K562 (cell line): ENCODE data around the gene HLA-DPA1. TPM values are rescaled to one million over a fixed set of nuclear protein-coding genes. Genes with fewer than 3 reads are reported as not detected.
"Not testable (repeated sequence)": the region's sequence is repeated elsewhere in the genome, so short reads cannot be mapped to it uniquely, and the experiment has no call there.

Source experiments
- ATAC-seq: fragments of 200-7000 bp; cut with Tn5 transposase; 3 replicates; pipeline ENCODE4 v1.9.1; 2020; ENCODE audit warnings: moderate library complexity
- BruUV-seq: library from RNA; stranded (reverse); fragments of 400-500 nt; replicated peaks from 2 replicates; lab custom pipeline; 2021; lab: Mats Ljungman, UMichigan
- CTCF ChIA-PET: fragments of 300-600 bp; formaldehyde crosslinking; extraction: SDS; loops from one replicate; lab custom pipeline; 2021; ENCODE audit warnings: low intra/inter-chr PET ratio; lab: Yijun Ruan, JAX
- POLR2A ChIA-PET: fragments of 300-600, 350-650 bp; sonication (Branson Sonifier 250); formaldehyde crosslinking; extraction: SDS; loops from one replicate; lab custom pipeline; 2021; ENCODE audit warnings: antibody characterized with exemption, inconsistent platforms; lab: Yijun Ruan, JAX
- DNase-seq, 4 experiments: peaks; one replicate each; pipeline versions ENCODE4 v3.0.0 to v3.0.0-alpha.2; 2011 to 2018; ENCODE audit warnings: low spot score in 3 of 4, mixed read lengths in 3 of 4; ENCODE audit errors: extremely low read depth in 1 of 4
- FAIRE-seq: peaks from 2 replicates; lab custom pipeline; 2011; peaks lifted over from hg19 to GRCh38; lab: Jason Lieb, UNC
- H2AFZ ChIP-seq: 2 replicates; pipeline ENCODE4 v1.6.0; 2011; ENCODE audit warnings: low read depth, low read length, control low read depth, inconsistent platforms
- H3K27ac ChIP-seq: fragments of 200-600 bp; 3 replicates; pipeline ENCODE4 v1.8.0; 2011; ENCODE audit warnings: low read depth, mild to moderate bottlenecking, control low read depth, inconsistent platforms, low read length, moderate library complexity, mixed read lengths; ENCODE audit errors: extremely low read depth
- H3K27me3 ChIP-seq, 2 experiments: fragments of 300-600 bp in 1 of 2; 2 replicates in 1 of 2; 3 replicates in 1 of 2; pipeline versions ENCODE4 v1.6.0 to v1.8.0; 2011; ENCODE audit warnings: inconsistent platforms in 2 of 2, low read length in 2 of 2, mild to moderate bottlenecking in 1 of 2, mixed read lengths in 1 of 2, moderate library complexity in 1 of 2; ENCODE audit not compliant: control insufficient read depth in 2 of 2, insufficient read depth in 2 of 2
- H3K36me3 ChIP-seq: fragments of 300-600 bp; 3 replicates; pipeline ENCODE4 v1.8.0; 2011; ENCODE audit warnings: mild to moderate bottlenecking, low read length, inconsistent platforms; ENCODE audit not compliant: control insufficient read depth, insufficient read depth
- H3K4me1 ChIP-seq, 2 experiments: fragments of 200-600 bp in 1 of 2; replicated peaks in 1 of 2; 2 replicates in 1 of 2; 3 replicates in 1 of 2; pipeline versions ENCODE4 v1.5.1 to v1.8.0; 2011; ENCODE audit warnings: inconsistent platforms in 2 of 2, low read length in 2 of 2, mild to moderate bottlenecking in 1 of 2, mixed read lengths in 1 of 2, moderate library complexity in 1 of 2; ENCODE audit not compliant: control insufficient read depth in 2 of 2, insufficient read depth in 2 of 2
- H3K4me2 ChIP-seq: 2 replicates; pipeline ENCODE4 v1.6.1; 2011; ENCODE audit warnings: low read length, control low read depth, inconsistent platforms, mixed read lengths; ENCODE audit not compliant: insufficient read depth
- H3K4me3 ChIP-seq: fragments of 200-600 bp; sonication (generic), shearing (Covaris generic); 2 replicates; pipeline ENCODE4 v1.5.1; 2016; ENCODE audit warnings: control low read depth, inconsistent platforms
- H3K79me2 ChIP-seq: fragments of 200-600 bp; 3 replicates; pipeline ENCODE4 v1.8.0; 2011; ENCODE audit warnings: low read length, inconsistent platforms; ENCODE audit not compliant: control insufficient read depth, insufficient read depth
- H3K9ac ChIP-seq, 2 experiments: 2 replicates each; pipeline versions ENCODE4 v1.6.0 to v1.6.1; 2011; ENCODE audit warnings: low read depth in 2 of 2, low read length in 2 of 2, control low read depth in 1 of 2, inconsistent platforms in 1 of 2, mild to moderate bottlenecking in 1 of 2, mixed read lengths in 1 of 2; ENCODE audit not compliant: insufficient read depth in 1 of 2
- H3K9me1 ChIP-seq: one replicate; pipeline ENCODE4 v1.6.0; 2011; ENCODE audit warnings: inconsistent platforms, mild to moderate bottlenecking, low read length, moderate library complexity; ENCODE audit not compliant: control insufficient read depth, insufficient read depth
- H3K9me3 ChIP-seq: replicated peaks from 2 replicates; pipeline ENCODE4 v1.5.1; 2011; ENCODE audit warnings: low read depth, low read length, inconsistent platforms; ENCODE audit not compliant: control insufficient read depth, insufficient read depth
- H4K20me1 ChIP-seq: replicated peaks from 2 replicates; pipeline ENCODE4 v1.6.1; 2011; ENCODE audit warnings: low read length, inconsistent platforms, mixed read lengths; ENCODE audit not compliant: control insufficient read depth, insufficient read depth
- IRF2 ChIP-seq: sonication (generic); formaldehyde crosslinking; IDR thresholded peaks from 2 replicates; pipeline ENCODE4 v1.8.1; 2022; ENCODE audit warnings: mild to moderate bottlenecking, missing genetic modification reagents
- JUND ChIP-seq, 2 experiments: IDR thresholded peaks; 2 replicates in 1 of 2; 3 replicates in 1 of 2; pipeline ENCODE4 v1.6.1; 2011; ENCODE audit warnings: borderline replicate concordance in 2 of 2, low read depth in 2 of 2, low read length in 2 of 2, improper control_type of control experiment in 1 of 2, missing biosample characterization in 1 of 2, missing genetic modification characterization in 1 of 2, missing genetic modification reagents in 1 of 2
- TEAD2 ChIP-seq: fragments of 450-650 bp; IDR thresholded peaks from 2 replicates; pipeline ENCODE4 v1.6.1; 2016; ENCODE audit warnings: missing genetic modification characterization, control low read depth, missing compliant biosample characterization
- WGBS: fragments of 100-300 bp; shearing (Covaris generic); methylation state at CpG from one replicate; pipeline ENCODE4 v1.1.6; 2016; ENCODE audit warnings: low coverage, mixed read lengths; ENCODE audit not compliant: insufficient coverage; ENCODE audit errors: missing lambda C conversion rate; 5-methylcytosine and 5-hydroxymethylcytosine counted together
- in situ Hi-C: fragments of 300-500 bp; cut with MboI; formaldehyde crosslinking; loops from 4 replicates; pipeline ENCODE4 v1.15.0; 2018; ENCODE audit warnings: inconsistent platforms, mixed read lengths
- intact Hi-C: fragments of 100-400 bp; cut with micrococcal nuclease; formaldehyde crosslinking; loops from 2 replicates; pipeline ENCODE4 v1.14.2; 2022
- polyA plus RNA-seq, 8 experiments: library from polyadenylated mRNA; depleted of rRNA in 4 of 8; stranded (reverse) in 5 of 8; unstranded in 3 of 8; fragments of >200 nt; fragmentation: Nextera tagmentation in 2 of 8; fragmentation: Illumina TruSeq in 1 of 8; extraction: Ambion mirVana in 2 of 8; extraction: Trizol in 1 of 8; gene quantifications; 2 replicates each; pipeline versions ENCODE4 v1.2.1 to v1.2.3, GENCODE V29; 2011 to 2014; ENCODE audit warnings: inconsistent platforms in 1 of 8, missing spikeins in 1 of 8
- total RNA-seq, 7 experiments: library from RNA; depleted of rRNA in 6 of 7; stranded (reverse); fragments of >200 nt in 6 of 7; fragmentation: Illumina TruSeq in 2 of 7; extraction: Trizol in 2 of 7; gene quantifications; 2 replicates each; pipeline versions ENCODE4 v1.2.1 to v1.2.3, GENCODE V29; 2011 to 2021; ENCODE audit warnings: low replicate concordance in 1 of 7
- TF ChIP-seq, protein P1 (sequence below): sonication (generic); formaldehyde crosslinking; IDR thresholded peaks from 2 replicates; pipeline ENCODE4 v1.8.1; 2022; ENCODE audit warnings: missing genetic modification reagents

HLA-DPA1 gene
- total and polyA plus RNA-seq, 9 of the 15 experiments (the other 6 are each of a cell fraction or from before 2014, with no cell fraction given), result 0.23 to 0.93 (median 0.55) TPM

DNA sequence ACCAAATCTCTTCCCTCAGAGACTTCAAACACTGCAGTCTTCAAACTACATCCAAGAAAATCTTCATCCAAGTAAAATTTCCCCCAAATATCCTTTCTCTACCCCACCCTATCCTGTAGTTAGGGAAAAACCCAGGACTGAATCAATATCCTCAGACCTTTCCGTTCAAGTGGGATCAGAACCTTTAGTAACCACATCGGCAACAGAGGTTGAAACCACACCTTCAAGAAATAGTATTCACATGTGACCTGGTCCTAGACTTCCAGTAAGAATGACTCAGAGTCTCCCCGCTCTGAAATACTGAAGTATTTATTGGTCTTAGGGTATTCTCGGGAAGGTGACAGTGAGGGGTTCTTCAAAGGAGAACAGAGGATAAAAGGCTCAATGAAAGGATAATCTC, 8.7 kb downstream of the HLA-DPA1 start (continued):
- TF ChIP-seq, protein P1, sequence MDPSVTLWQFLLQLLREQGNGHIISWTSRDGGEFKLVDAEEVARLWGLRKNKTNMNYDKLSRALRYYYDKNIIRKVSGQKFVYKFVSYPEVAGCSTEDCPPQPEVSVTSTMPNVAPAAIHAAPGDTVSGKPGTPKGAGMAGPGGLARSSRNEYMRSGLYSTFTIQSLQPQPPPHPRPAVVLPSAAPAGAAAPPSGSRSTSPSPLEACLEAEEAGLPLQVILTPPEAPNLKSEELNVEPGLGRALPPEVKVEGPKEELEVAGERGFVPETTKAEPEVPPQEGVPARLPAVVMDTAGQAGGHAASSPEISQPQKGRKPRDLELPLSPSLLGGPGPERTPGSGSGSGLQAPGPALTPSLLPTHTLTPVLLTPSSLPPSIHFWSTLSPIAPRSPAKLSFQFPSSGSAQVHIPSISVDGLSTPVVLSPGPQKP (CRISPR knock-in tag), result no peak
- TF ChIP-seq IRF2 (CRISPR knock-in tag) (no peak), TEAD2 (tag) (no peak), JUND (IDR thresholded peaks at IDR 0.05; ENCODE audit: borderline replicate concordance, low read depth, low read length) (no peak), JUND (tag; IDR thresholded peaks at IDR 0.05; ENCODE audit: borderline replicate concordance, low read depth, low read length) (no peak)

DNA sequence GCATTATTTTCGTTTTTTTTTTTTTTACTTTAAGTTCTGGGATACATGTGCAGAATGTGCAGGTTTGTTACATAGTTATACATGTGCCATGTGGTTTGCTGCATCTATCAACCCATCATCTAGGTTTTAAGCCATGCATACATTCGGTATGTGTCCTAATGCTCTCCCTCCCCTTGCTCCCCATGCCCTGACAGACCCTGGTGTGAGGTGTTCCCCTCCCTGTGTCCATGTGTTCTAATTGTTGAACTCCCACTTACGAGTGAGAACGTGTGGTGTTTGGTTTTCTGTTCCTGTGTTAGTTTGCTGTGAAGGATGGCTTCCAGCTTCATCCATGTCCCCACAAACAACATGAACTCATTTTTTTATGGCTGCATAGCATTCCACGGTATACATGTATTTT, 10.0 kb downstream of the HLA-DPA1 start:
- CTCF ChIA-PET, result interaction anchor here (0.7 kb wide), 1 partner anchor 481 kb away, joined by 5 read pairs; no protein-coding TSS in a partner anchor
- H3K9me1 ChIP-seq, H3K4me3 ChIP-seq, BruUV-seq, POLR2A ChIA-PET, H3K36me3 ChIP-seq, H3K79me2 ChIP-seq, intact Hi-C loops, H4K20me1 ChIP-seq, ATAC-seq, H3K27ac ChIP-seq, DNase-seq, H2AFZ ChIP-seq, H3K9ac ChIP-seq, in situ Hi-C loops, H3K27me3 ChIP-seq, H3K4me1 ChIP-seq, H3K9me3 ChIP-seq, H3K4me2 ChIP-seq: not testable (repeated sequence)
- 5% methylated on average over 5 of the region's 5 CpGs for WGBS
- peak; percentile 32 for FAIRE-seq
